ENCODE results near the gene SIMC1.

The SIMC1 gene

DNA sequence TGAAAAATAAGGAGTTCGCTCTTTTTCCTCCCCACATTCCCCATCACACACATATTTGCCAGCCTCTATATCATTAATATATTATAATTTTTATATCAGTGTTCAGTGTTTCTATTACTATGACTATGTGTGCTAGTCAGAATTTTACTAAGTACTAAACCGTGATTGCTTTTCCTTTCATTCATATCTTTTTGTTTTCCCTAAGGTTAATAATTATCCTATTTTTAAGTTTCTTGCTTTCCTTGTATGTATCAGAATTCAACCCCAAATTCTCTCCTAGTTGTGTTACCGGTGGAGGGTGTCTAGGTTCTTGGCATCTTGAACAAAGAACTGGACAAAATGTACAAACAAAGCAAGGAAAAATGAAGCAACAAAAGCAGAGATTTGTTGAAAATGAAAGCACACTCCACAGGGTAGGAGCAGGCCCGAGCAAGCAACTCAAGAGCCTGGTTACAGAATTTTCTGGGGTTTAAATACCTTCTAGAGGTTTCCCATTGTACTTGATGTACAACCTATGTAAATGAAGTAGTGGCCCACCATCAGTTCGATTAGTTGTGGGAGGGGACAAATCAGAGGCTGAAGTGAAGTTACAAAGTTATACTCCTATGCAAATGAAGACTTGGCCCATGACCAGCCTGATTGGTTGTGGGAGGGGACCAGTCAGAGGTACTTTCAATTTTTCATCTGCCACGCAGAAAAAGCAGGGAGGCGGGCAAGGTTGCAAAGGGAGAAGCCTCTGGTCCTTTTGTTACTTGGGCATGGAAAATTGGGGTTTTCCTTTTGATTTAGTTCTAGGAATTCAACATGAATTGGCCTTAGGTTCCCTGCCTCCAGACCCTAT is 79.5 kb downstream of the SIMC1 start:
- DNase-seq: no peak

DNA sequence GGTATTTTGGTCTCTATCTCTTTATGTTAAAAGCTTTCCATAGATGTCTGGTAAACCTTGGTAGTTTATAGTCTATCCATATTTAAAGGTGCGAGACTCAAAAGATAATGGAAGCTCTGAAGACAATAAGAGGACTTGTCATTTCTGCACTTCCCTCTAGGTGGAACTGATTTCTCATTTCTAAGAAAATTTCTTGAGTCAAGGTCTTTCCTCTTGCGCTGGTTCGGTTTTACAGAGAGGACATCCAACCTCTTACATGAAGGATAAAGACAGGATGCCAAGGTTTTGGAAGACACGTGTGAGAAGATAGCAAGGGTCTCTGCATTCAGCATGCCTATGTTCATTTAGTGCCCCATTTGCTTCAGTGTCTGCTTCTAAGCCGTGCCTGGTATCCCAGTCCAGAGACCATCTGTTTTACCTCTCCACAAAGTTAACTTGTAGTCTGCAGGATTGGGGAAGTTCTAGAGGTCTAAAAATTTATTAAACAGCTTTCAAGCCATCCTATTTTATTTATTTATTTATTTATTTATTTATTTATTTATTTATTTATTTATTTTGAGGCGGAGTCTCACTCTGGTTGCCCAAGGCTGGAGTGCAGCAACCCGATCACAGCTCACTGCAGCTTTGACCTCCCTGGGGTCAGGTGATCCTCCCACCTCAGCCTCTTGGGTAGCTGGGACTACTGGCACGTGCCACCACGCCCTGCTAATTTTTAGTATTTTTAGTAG is 81.8 kb downstream of the SIMC1 start:
- DNase-seq: no peak

DNA sequence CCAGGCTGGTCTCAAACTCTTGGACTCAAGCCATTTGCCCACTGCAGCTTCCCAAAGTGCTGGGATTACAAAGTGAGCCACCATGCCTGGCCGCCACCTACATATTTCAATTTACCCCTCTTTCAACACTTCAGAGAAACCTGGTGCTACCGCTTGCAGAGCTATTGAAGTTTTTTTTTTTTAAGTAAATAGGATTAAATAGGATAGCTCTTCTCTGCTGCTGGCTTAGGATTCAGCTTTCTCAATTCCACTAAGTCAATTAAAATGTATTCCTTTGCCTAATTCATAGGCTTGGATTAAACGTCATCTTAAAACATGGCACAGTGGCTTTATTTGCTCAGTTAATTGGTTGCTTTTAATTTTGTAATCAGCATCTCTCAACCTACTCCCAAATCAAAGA is 82.4 kb downstream of the SIMC1 start:
- DNase-seq: no peak

DNA sequence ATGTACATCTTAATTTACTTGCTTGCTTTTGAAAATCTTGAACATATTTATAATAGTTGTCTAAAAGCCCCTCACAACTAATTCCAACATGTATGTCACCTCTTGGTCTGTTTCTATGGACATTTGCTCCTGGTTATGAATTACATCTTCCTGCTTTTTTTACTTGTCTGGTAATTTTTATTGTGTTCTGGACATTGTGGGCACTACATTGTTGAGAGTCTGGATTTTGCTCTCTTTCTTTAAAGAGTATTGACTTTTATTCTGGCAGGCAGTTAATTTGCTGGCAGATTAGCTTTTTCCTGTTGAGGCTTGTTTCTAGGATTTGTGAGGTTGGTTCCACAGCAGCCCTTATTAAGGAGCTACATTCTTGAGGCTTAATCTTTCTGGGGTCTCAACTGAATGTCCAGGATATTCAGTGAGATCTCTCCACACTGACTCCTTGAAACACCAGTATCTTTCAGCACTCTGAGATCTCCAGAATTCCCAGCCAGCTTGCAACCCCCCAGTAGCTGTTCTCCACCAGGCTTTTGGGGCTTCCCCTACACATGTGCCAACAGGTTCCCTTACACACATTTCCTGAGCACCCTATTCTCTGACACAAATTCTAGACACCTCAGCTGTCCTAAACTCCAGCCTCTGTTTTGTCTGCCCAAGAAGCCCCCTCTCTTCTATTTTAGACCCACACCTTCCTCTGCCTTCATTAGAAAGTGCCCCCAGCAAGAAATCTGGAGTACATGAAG is 96.0 kb downstream of the SIMC1 start:
- no peak for DNase-seq

DNA sequence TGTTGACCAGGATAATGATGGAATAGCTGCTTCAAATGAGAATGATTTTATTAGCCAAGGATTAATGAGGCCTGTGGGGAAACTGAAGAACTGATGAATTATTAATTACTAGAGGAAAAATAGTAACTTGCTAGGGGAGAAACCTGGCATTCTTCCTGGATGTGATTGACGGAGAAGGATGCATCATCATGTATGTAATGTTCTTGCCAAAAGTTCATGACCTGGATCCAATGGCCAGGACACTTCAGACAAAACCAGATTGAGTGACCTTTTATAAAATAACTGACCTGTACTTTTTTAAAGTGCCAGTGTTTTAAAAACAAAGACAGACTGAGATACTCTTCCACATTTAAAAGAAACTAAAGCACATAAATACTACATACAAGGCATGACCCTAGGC is 99.7 kb downstream of the SIMC1 start:
- no peak for DNase-seq

DNA sequence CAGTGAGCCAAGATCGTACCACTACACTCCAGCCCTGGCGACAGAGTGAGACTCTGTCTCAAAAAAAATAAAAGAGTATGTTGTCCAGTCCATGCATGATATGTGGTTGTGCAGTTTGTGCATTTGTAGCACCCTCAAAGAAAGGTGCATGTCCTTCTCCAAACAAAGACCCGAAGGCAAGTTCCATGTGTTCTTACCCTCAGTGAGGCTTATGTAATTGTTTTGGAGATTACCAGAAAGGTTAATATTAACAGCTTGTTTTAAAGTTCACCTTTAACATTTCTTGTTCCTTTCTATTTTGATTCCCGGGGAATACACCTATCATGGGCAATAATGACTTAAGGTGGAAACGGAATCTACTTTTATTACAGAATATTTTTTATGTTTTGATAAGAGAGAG is 101.1 kb downstream of the SIMC1 start:
- no peak for DNase-seq

DNA sequence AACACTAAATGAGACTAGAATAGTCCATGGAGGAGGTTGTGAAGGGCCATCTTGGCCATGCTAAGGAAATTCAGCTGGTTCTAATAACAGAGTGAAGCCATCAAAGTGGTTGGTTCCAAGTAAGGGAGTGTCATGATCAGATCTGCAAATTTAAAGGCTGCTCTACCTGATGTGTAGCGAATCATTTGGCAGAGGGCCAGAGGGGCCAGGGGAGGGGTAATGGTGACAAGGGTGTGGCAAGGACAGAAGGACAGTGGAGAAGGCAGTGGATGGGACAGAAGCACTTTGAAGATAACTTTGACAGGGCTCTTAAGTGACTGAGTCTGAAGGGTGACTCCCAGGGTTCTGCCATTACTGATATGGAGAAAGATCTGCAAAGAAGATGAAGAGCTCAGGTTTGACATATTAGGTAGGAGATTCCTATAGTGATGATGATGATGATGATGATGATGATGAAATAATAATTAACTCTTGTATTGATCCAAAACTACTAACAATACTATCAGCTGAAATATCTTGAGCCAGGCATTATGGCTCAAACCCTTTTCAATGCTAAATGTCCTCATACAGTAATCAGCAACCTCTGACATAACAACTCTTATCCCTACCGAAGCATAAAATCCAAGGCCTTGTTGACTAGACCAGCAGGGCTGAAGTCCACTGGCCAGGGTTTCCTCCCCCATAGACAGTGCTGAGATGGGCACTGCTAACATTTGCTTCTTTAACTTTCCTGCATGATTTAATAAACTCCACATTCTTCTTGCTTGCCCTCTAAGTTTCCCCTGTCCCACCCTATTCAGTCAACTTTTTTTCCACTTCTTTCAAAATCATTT is 103.3 kb downstream of the SIMC1 start:
- DNase-seq: no peak

DNA sequence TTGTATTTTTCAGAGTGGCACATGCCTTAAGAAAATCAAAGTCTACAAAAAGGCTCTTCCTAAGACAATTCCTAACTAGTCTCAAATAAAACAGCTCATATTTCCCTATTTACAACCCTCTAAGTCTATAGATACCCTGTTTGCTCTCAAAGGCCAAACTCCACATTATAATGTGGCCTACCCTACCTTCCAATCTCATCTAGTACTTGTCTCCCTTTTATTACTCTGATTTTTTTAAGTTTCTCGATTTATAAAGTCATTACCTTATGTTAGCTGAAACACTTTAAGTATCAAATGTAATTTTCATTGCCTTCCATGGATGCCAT is 103.9 kb downstream of the SIMC1 start:
- no peak for DNase-seq

DNA sequence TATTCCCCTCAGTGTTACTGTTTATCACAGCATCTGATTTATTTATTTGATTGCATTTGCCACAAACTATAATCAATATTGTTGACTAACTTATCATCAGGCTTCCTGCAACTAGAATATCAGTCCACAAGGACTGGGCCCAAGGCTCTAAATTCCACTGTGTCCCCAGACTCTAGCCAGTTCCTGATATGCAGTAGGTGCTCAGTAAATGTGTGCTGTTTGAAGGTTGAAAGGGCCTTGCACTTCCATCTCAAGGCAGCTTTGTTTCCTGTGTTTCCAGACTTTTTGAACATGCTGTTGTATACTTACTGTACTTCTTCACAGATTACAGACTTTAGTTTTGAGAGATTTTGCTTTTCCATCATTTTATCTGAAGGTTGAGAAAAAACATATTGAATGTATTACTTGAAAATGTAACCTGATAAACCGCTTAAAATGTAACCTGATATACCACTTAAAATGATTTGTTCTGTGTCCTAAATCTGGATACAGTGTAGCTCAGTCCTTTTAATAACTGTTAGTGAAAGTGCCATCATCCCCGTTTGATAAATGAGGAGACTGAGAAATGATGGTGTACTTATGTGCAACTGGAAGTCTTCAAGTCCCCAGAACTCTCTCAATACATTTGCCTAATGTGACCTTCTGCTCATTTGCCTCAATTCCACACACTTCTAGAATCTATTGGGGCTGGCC is 104.7 kb downstream of the SIMC1 start:
- DNase-seq: no peak

DNA sequence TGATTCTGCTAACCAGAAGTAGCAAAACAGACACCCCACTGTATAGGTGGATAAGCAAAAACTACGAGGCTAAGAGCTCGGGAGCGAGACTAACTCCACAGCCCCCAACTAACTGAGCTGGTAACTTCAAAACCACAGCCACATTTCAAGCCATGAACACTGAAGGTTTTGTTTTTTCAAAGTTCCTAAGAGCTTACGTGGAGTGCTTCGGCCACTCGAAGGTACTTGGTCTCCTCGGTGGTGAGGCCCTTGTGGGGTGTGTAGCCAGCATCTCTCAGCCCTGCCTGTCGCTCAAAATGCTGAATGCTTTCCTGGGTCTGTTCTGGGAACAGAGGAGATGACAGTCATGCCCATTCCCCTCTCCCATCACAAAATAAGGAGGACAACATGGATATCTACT is 112.2 kb downstream of the SIMC1 start:
- DNase-seq: no peak

DNA sequence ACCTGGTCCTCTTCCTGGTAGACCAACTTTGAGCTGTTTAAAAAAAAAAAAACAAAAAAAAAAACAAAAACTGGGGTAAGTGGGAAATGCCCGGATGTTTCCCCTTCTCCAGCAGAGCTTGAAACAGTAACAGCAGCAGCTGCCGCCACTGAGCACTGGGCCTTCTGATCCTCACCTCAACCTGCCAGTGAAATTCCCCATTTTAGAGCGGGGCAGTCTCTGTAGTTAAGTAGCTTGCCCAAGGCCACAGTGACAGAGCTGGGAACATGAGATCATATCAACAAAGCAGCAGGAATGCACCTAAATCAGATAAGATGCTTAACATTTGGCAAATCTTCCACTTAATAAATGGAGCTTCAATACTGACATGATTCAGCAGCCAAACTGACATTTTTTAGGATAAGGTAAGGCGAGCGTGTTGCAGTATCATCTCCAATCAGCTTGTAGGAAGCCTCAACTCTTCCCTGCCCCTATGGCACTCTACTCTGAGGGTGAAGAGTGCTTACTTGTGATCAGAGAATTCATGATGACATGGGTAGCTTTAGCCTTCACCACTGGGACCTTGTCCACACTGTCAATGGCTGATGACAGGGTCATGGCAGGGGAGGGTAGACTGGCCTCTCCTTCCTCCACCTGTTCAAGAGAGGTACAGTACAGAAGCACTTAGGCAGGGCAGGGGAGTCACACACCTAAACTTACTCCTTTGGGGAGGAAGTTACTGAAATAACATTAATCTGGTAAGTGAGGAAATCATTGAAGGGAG is 114.1 kb downstream of the SIMC1 start:
- no peak for DNase-seq

DNA sequence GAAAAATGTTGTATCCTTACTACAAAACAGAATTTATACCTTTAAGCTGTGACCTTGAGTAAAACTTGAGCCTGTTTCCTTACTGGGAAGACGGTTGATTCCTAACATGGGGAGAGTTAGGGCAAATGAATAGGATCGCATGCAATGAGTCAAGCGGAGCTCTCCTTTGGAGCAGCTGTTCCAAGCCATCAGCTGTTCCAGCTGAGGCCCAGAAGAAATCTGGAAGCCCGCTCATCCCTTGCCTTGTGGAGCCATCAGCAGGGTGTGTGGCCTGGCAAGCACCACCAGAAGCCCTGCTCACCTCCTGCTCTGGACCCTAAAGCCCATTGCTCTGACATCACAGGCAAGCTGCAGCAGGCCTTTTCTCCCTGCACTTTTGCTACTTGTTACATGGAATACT is 115.3 kb downstream of the SIMC1 start:
- no peak for DNase-seq

DNA sequence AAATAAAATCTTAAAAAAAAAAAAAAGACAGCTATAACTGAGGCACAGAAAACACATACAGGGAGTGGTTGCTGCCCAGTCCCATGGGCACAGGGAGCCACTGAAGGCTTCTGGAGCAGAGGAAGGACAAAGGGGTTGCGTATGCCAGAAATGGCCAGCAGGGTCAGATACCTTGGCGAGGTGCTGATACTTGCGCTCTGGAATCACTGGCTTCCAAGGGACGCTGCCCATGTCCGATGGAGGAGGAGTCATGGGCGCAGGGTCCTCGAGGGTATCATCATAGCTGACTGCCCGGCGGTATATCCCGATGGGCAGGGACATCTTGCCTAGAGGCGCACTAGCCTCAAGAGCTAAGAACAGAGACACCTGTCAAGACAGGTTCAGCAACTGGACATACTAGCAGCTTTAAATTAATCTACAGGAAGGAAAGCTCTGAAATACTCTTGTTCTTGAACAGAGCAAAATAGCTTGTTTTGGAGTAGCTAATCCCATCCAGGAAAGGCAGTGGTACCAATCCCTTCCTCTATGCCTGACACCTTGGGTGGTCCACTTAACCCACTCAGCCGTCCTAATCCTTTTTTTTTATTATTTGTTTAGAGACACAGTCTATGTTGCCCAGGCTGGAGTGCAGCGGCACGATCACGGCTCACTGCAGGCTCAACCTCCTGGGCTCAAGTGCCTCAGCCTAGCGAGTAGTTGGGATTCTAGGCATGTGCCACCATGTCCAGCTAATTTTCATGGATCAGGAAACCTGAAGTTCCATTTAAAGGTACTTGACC is 117.4 kb downstream of the SIMC1 start:
- no peak for DNase-seq

DNA sequence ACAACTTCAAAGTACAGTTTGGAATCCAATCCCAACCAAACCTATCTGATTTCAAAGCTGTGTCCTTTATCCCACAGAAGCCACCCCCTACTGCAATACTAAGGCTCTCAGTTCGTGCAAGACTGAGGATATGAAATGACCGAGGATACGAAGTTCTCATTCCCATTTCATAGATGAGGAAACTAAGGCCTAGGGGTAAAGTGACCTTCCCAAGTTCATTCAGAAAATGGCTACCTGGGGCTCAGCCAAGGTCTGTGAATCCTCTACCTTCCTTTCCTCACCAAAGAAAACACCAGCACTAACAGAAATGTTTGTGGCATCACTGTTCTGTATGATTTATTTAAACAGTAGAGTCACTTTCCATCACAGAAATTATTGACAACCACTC is 117.9 kb downstream of the SIMC1 start:
- no peak for DNase-seq

DNA sequence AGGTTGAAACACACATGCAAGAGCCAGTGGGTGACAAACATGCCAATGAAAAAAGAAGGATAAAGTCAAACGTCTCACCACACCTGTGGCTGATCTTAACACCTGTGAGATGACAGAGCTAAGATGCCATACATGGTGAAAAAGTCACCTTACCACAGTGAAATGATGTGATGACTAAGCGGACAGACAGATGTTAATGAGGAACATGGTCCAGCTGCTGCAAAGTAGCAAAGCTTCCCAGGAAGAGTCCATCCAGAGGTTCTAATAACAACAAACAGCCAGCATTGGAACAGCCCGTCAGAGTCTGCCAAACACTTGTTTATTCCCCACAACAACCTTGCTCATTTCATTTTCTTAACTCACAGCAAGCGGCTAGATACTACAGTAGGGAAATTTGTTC is 121.4 kb downstream of the SIMC1 start:
- DNase-seq: no peak

DNA sequence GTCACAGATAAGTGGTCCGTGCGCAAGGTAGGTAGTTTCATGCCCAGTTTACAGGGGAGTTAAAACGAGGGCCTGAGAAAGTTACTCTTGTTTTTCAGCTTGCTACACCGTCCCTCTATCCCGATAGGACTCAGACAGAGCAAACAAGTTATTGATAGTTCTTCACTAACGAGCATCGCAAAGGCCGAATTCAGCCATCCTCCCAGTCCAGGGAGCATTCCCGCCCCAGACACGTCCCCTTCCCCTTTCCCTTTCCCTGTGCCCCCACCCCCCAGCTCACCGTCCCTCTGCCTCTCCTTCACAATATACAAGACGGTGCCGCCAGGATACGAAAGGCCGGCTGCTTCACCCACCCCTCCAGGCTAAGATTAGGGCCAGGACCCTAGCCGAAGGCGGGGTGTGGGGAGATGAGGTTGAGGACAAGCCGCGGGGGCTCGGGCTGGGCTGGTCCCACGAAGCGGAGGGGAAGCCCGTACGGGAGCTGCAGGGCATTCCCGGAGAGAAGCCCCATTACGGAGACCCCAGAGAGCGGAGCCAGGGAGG is 122.7 kb downstream of the SIMC1 start:
- no peak for DNase-seq

DNA sequence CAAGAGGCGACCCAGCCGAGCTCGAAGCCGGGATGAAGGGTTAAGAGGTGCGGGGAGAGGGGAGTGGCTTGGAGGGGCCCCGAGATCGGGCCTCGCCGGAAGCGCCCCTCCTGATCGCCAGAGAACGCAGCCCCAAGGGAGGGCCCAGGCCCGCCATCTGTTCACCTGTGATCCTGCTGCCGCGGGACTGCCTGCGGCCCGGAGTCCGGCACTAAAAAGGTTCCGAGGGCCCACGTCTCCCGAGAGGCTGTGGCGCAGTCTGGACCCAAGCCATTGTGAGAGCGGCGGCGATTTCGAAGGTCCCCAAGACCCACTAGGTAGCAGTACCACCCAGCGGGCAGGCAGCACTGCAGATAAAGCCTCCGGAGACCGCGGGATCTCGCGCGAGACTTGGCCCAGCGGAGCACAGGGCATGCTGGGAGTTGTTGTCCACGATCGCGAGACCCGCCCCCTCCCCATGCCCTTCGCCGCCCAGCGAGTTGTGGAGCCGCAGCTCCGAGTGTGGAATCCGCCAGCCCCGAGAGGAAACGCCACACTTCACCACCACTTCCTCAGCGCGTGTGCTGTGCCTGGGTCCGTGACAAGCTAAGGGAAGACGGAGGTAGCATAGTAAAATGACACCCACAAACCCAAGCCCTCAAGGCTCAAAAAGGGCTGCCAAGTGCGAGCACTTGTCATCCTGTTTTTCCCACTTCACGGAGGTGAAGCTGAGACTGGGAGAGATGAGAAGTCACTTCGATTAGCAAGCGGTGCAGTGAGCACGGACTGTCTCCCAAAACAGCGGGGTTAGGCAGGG is 123.4 kb downstream of the SIMC1 start, which contains the start of gene KIAA1191:
Gene KIAA1191 (minus strand): TSS at position 328 of the 796 bp plus-strand sequence. CDS start 2,256 bp downstream, outside the sequence.
- peak; percentile 72 for DNase-seq

DNA sequence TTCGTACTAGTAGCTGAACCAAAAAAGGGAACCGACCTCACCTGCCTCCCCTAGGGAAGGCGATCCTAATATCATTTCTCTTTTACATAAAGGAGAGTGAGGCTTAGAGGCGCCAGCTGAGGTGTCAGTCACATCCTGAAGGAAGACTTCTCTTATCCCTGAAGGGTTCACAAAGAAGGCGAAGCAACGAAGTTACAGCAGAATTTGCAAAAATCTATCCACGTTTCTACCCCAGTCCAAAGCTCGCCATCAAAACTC is 123.9 kb downstream of the SIMC1 start:
- DNase-seq: no peak

DNA sequence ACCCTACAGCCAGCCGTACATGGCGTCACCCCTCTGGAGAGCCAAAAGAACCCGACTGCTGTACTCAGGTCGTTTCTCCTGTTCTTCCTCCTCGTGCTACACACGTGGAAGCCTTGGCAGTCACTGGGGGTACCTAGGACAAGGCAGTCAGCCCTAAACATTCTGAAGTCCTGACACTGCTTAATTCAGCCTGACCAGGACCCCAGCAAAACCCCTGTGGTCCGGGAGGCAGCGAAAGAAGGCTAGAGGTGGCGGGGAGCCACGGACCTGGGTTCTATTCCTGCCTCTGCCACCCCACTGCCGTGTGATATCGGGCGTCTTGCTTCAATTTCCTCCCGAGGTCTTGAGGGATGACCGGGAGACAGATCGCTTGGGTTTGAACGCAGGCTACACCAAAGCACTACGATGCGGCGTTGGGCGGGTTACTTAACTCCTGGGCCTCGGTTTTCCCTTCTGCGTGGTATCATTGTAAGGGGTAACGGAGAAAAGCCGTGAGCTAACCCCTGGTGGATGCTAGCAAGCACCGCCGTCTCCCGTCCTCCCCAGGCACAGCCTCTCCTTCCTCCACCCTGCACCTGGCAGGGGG is 126.6 kb downstream of the SIMC1 start:
- no peak for DNase-seq
